ENCODE data around the gene HOOK1. TPM values are rescaled to one million over a fixed set of nuclear protein-coding genes. Genes with fewer than 3 reads are reported as not detected.
A peak's percentile ranks its signal among the peaks of the same experiment; 100 is the strongest.
"Not testable (repeated sequence)": the region's sequence is repeated elsewhere in the genome, so short reads cannot be mapped to it uniquely, and the experiment has no call there.

The HOOK1 gene
- total and polyA plus RNA-seq, 8 donors: 10.9 to 32.0 (median 24.7) TPM

GRCh38 chr1:59831529-59831928, 16.8 kb downstream of the HOOK1 start:
- Histone ChIP-seq H3K9me3 (no peaks in the 10 kb centered on the region), H3K27ac (no peak overlapping the region), H3K27me3 (no peaks in the 10 kb centered on the region), H3K4me3 (no peak overlapping the region), H3K4me1 (no peaks in the 10 kb centered on the region), H3K36me3 (peaks cover 0 to 26% (median 0%) of the 10 kb centered on the region in 3 donors)
- 52 to 55% methylated on average over 2 of the region's 2 CpGs for WGBS, 2 donors
- no peak for TF ChIP-seq CTCF (IDR thresholded peaks at IDR 0.05)
- DNase-seq (no peak), ATAC-seq (peak in 1 of 4 donors; percentile 54), FAIRE-seq (no peak)
- intact Hi-C loops (cut with DNase I): no loop called here

- ATAC-seq: no peak
- intact Hi-C loops (cut with DNase I): no loop called here
- WGBS, 2 donors: 81 to 84% methylated on average over 2 of the region's 2 CpGs
- no peaks in the 10 kb centered on the region for H3K27me3 ChIP-seq
- no peak overlapping the region for H3K4me3 ChIP-seq
- no peak overlapping the region for H3K27ac ChIP-seq
- peak; percentile 9 for FAIRE-seq
- no peaks in the 10 kb centered on the region for H3K4me1 ChIP-seq
- no peaks in the 10 kb centered on the region for H3K9me3 ChIP-seq
- DNase-seq: no peak
- TF ChIP-seq CTCF (IDR thresholded peaks at IDR 0.05): no peak
- H3K36me3 ChIP-seq: peaks cover 0 to 33% (median 0%) of the 10 kb centered on the region in 3 donors
Observed at GRCh38 chr1:59833022-59833421, 18.3 kb downstream of the HOOK1 start.

- DNase-seq: no peak
- 61 to 66% methylated on average over 3 of the region's 3 CpGs for WGBS, 2 donors
- Histone ChIP-seq H3K36me3 (peaks cover 0 to 33% (median 0%) of the 10 kb centered on the region in 3 donors), H3K4me1 (no peaks in the 10 kb centered on the region), H3K27me3 (no peaks in the 10 kb centered on the region), H3K9me3 (no peaks in the 10 kb centered on the region), H3K4me3 (no peak overlapping the region), H3K27ac (no peak overlapping the region)
- ATAC-seq: no peak
- no peak for TF ChIP-seq CTCF (IDR thresholded peaks at IDR 0.05)
- intact Hi-C loops (cut with DNase I): no loop called here
- no peak for FAIRE-seq
Observed at GRCh38 chr1:59833991-59834390, 19.2 kb downstream of the HOOK1 start.

- intact Hi-C loops (cut with DNase I); DNase-seq; H3K9me3 ChIP-seq; H3K4me1 ChIP-seq; H3K27ac ChIP-seq; FAIRE-seq; H3K27me3 ChIP-seq; H3K4me3 ChIP-seq; ATAC-seq: not testable (repeated sequence)
- WGBS, 2 donors: 32 to 49% methylated on average over 1 of the region's 1 CpG
- H3K36me3 ChIP-seq: peaks cover 0 to 31% (median 0%) of the 10 kb centered on the region in 3 donors
Observed at GRCh38 chr1:59837857-59838256, 23.1 kb downstream of the HOOK1 start.

GRCh38 chr1:59845091-59845490, 30.3 kb downstream of the HOOK1 start:
- WGBS, 2 donors: 78 to 82% methylated on average over 2 of the region's 2 CpGs
- no peak for TF ChIP-seq CTCF (IDR thresholded peaks at IDR 0.05)

More at GRCh38 chr1:59845091-59845490, 30.3 kb downstream of the HOOK1 start:
- intact Hi-C loops (cut with DNase I): no loop called here
- no peaks in the 10 kb centered on the region for H3K27me3 ChIP-seq
- FAIRE-seq: no peak
- no peaks in the 10 kb centered on the region for H3K4me1 ChIP-seq
- no peak overlapping the region for H3K4me3 ChIP-seq
- H3K27ac ChIP-seq: no peak overlapping the region
- H3K36me3 ChIP-seq: peaks cover 0 to 50% (median 7%) of the 10 kb centered on the region in 3 donors
- H3K9me3 ChIP-seq: peaks cover 0 to 2% (median 0%) of the 10 kb centered on the region in 4 donors
- ATAC-seq: no peak
- DNase-seq: no peak
